Measurements from ENCODE around the gene TAMM41. TPM values are rescaled to one million over a fixed set of nuclear protein-coding genes. Genes with fewer than 3 reads are reported as not detected.
"Not testable (repeated sequence)": the region's sequence is repeated elsewhere in the genome, so short reads cannot be mapped to it uniquely, and the experiment has no call there.

Gene TAMM41
- total and polyA plus RNA-seq, 7 experiments from 2014 or later, result 24.4 to 58.0 (median 28.6) TPM

DNA sequence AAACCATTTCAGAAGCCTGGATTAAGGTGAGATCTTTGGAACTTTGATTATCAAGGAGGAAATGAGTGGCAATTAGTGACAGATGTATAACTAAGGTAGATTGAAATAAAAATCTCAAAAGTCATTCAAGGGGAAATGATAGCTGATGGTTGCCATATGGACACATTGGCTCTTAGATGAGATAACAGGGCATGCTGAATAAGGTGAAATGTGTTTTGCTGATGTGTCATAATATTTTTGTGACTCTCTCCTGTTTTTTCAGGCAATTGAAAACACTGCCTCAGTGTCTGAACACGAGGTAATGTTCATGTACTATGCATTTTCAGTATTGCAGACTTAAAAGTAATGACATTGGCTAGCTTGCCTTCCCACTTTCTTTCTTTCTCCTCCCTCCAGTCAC, 13.5 kb upstream of the TAMM41 start:
- Mint-ChIP-seq H3K9me3 (peaks cover 0 to 27% (median 8%) of the 10 kb centered on the region in 11 donors), H3K27me3 (peaks cover 7 to 32% (median 29%) of the 10 kb centered on the region in 5 donors)
- H3K27me3 ChIP-seq (ENCODE audit: control insufficient read depth in 2 of 2, insufficient read depth in 2 of 2, low read length in 2 of 2); H3K36me3 ChIP-seq (ENCODE audit: control insufficient read depth in 2 of 3, insufficient read depth in 3 of 3, low read length in 3 of 3); H3K4me3 Mint-ChIP-seq; intact Hi-C loops (cut with micrococcal nuclease); DNase-seq; CTCF ChIA-PET; H3K27ac ChIP-seq (ENCODE audit: low read depth, low read length); H3K4me1 ChIP-seq (ENCODE audit: control insufficient read depth in 2 of 2, insufficient read depth in 2 of 2, low read length in 2 of 2); H3K4me1 Mint-ChIP-seq; H3K36me3 Mint-ChIP-seq; ATAC-seq; H3K4me3 ChIP-seq (ENCODE audit: low read length); H3K27ac Mint-ChIP-seq; POLR2A ChIA-PET; H3K9me3 ChIP-seq (ENCODE audit: control insufficient read depth in 2 of 3, low read length in 3 of 3): not testable (repeated sequence)

- intact Hi-C loops (cut with micrococcal nuclease), result no loop called here
- Histone ChIP-seq H3K9me3 (ENCODE audit: control insufficient read depth in 2 of 3, low read length in 3 of 3) (no peaks in the 10 kb centered on the region), H3K4me1 (ENCODE audit: control insufficient read depth in 2 of 2, insufficient read depth in 2 of 2, low read length in 2 of 2) (no peaks in the 10 kb centered on the region), H3K36me3 (ENCODE audit: control insufficient read depth in 2 of 3, insufficient read depth in 3 of 3, low read length in 3 of 3) (no peaks in the 10 kb centered on the region), H3K27ac (ENCODE audit: low read depth, low read length) (no peak overlapping the region), H3K4me3 (ENCODE audit: low read length) (no peak overlapping the region), H3K27me3 (ENCODE audit: control insufficient read depth in 2 of 2, insufficient read depth in 2 of 2, low read length in 2 of 2) (no peaks in the 10 kb centered on the region)
- H3K4me1 Mint-ChIP-seq, result peaks cover 0 to 5% (median 4%) of the 10 kb centered on the region in 7 donors
- no peak for DNase-seq
- peaks cover 0 to 8% (median 0%) of the 10 kb centered on the region in 11 donors for H3K9me3 Mint-ChIP-seq
- H3K27ac Mint-ChIP-seq, result peak overlapping the region in 2 of 9 donors; percentile 9 to 17
- POLR2A ChIA-PET, result interaction anchor here (0.8 kb wide), 1 partner anchor 134 kb away, joined by 3 read pairs; no protein-coding TSS in a partner anchor
- no peaks in the 10 kb centered on the region for H3K36me3 Mint-ChIP-seq
- CTCF ChIA-PET, result no interaction called here
- H3K4me3 Mint-ChIP-seq, result peak overlapping the region in 1 of 10 donors; percentile 29
- ATAC-seq, result no peak
- peaks cover 1 to 40% (median 10%) of the 10 kb centered on the region in 5 donors for H3K27me3 Mint-ChIP-seq
These were observed 6.8 kb upstream of the TAMM41 start for GRCh38 chr3:11853450-11853849.

- Mint-ChIP-seq H3K4me1 (peaks cover 15 to 37% (median 34%) of the 10 kb centered on the region in 7 donors), H3K36me3 (no peaks in the 10 kb centered on the region), H3K27ac (peak overlapping the region in 3 of 9 donors; percentile 24 to 37 (median 30)), H3K9me3 (peaks cover 0 to 4% (median 0%) of the 10 kb centered on the region in 11 donors), H3K4me3 (peak overlapping the region in 1 of 10 donors; percentile 13), H3K27me3 (peaks cover 0 to 28% (median 0%) of the 10 kb centered on the region in 5 donors)
- no peaks in the 10 kb centered on the region for H3K9me3 ChIP-seq (ENCODE audit: control insufficient read depth in 2 of 3, low read length in 3 of 3)
- no peak overlapping the region for H3K4me3 ChIP-seq (ENCODE audit: low read length)
- no peaks in the 10 kb centered on the region for H3K27me3 ChIP-seq (ENCODE audit: control insufficient read depth in 2 of 2, insufficient read depth in 2 of 2, low read length in 2 of 2)
- ChIA-PET POLR2A (no interaction called here), CTCF (no interaction called here)
- no peak overlapping the region for H3K27ac ChIP-seq (ENCODE audit: low read depth, low read length)
- H3K36me3 ChIP-seq (ENCODE audit: control insufficient read depth in 2 of 3, insufficient read depth in 3 of 3, low read length in 3 of 3), result peaks cover 0 to 5% (median 0%) of the 10 kb centered on the region in 3 experiments
- intact Hi-C loops (cut with micrococcal nuclease), result no loop called here
- no peak for ATAC-seq
- no peak for DNase-seq
- peaks cover 19 to 24% of the 10 kb centered on the region in 2 donors for H3K4me1 ChIP-seq (ENCODE audit: control insufficient read depth in 2 of 2, insufficient read depth in 2 of 2, low read length in 2 of 2)
These were observed 3.3 kb upstream of the TAMM41 start for GRCh38 chr3:11850003-11850402.

- H3K27ac ChIP-seq (ENCODE audit: low read depth, low read length), result peak overlapping the region; percentile 90
- H3K27ac Mint-ChIP-seq, result peak overlapping the region; percentile 90 to 98 (median 96)
- no peaks in the 10 kb centered on the region for H3K9me3 ChIP-seq (ENCODE audit: control insufficient read depth in 2 of 3, low read length in 3 of 3)
- ChIA-PET CTCF (interaction anchor here (0.8 to 1.0 kb wide), 2 partner anchors 17 to 632 kb away, joined by 3 to 4 read pairs; no protein-coding TSS in a partner anchor), POLR2A (interaction anchor here (0.6 to 2.7 kb wide), 8 partner anchors 8 to 817 kb away, joined by 3 to 11 read pairs (median 4); partner anchors contain the start of genes ATG7 and TSEN2)
- peaks cover 21 to 57% (median 54%) of the 10 kb centered on the region in 7 donors for H3K4me1 Mint-ChIP-seq
- peaks cover 0 to 5% (median 0%) of the 10 kb centered on the region in 11 donors for H3K9me3 Mint-ChIP-seq
- peaks cover 23 to 31% of the 10 kb centered on the region in 2 donors for H3K4me1 ChIP-seq (ENCODE audit: control insufficient read depth in 2 of 2, insufficient read depth in 2 of 2, low read length in 2 of 2)
- ATAC-seq (no peak), DNase-seq (peak in 4 of 9 donors; percentile 6 to 20 (median 12))
- H3K4me3 ChIP-seq (ENCODE audit: low read length), result peak overlapping the region; percentile 92
- peaks cover 0 to 20% (median 14%) of the 10 kb centered on the region in 3 experiments for H3K36me3 ChIP-seq (ENCODE audit: control insufficient read depth in 2 of 3, insufficient read depth in 3 of 3, low read length in 3 of 3)
- H3K36me3 Mint-ChIP-seq, result peaks cover 0 to 13% (median 9%) of the 10 kb centered on the region in 5 donors
- peak overlapping the region; percentile 93 to 99 (median 98) for H3K4me3 Mint-ChIP-seq
- peaks cover 0 to 17% (median 0%) of the 10 kb centered on the region in 5 donors for H3K27me3 Mint-ChIP-seq
- no peaks in the 10 kb centered on the region for H3K27me3 ChIP-seq (ENCODE audit: control insufficient read depth in 2 of 2, insufficient read depth in 2 of 2, low read length in 2 of 2)
- intact Hi-C loops (cut with micrococcal nuclease), result loop anchor here (1.0 to 10.0 kb wide), 7 partner anchors 15 to 817 kb away; partner anchors contain the start of genes MKRN2 (in 2 of the 2), RAF1 (in 2 of the 2) and ATG7 (in 1 of the 2)
These were observed 922 bp upstream of the TAMM41 start for GRCh38 chr3:11847607-11848006.

GRCh38 chr3:11845651-11846050, 1.0 kb downstream of the TAMM41 start:
- ChIA-PET POLR2A (interaction anchor here (1.1 to 1.7 kb wide), 3 partner anchors 75 to 202 kb away, joined by 4 to 5 read pairs (median 4); partner anchors contain the start of gene VGLL4), CTCF (interaction anchor here (1.6 kb wide), 1 partner anchor 11 kb away, joined by 3 read pairs; no protein-coding TSS in a partner anchor)
- Mint-ChIP-seq H3K4me3 (peak overlapping the region; percentile 93 to 99 (median 98)), H3K4me1 (peaks cover 21 to 64% (median 54%) of the 10 kb centered on the region in 7 donors), H3K36me3 (peaks cover 4 to 20% (median 14%) of the 10 kb centered on the region in 5 donors), H3K27ac (peak overlapping the region; percentile 90 to 98 (median 96)), H3K27me3 (peaks cover 0 to 9% (median 0%) of the 10 kb centered on the region in 5 donors), H3K9me3 (peaks cover 0 to 5% (median 0%) of the 10 kb centered on the region in 11 donors)
- intact Hi-C loops (cut with micrococcal nuclease), result loop anchor here (1.0 to 10.0 kb wide), 13 partner anchors 46 to 819 kb away; partner anchors contain the start of genes ATG7 (in 2 of the 2), MKRN2 (in 2 of the 2), RAF1 (in 2 of the 2) and TSEN2 (in 1 of the 2)
- DNase-seq (peak in 5 of 9 donors; percentile 7 to 27 (median 15)), ATAC-seq (no peak)
- Histone ChIP-seq H3K4me3 (ENCODE audit: low read length) (peak overlapping the region; percentile 92), H3K9me3 (ENCODE audit: control insufficient read depth in 2 of 3, low read length in 3 of 3) (no peaks in the 10 kb centered on the region), H3K36me3 (ENCODE audit: control insufficient read depth in 2 of 3, insufficient read depth in 3 of 3, low read length in 3 of 3) (peaks cover 6 to 39% (median 20%) of the 10 kb centered on the region in 3 experiments), H3K27me3 (ENCODE audit: control insufficient read depth in 2 of 2, insufficient read depth in 2 of 2, low read length in 2 of 2) (no peaks in the 10 kb centered on the region), H3K27ac (ENCODE audit: low read depth, low read length) (peak overlapping the region; percentile 90), H3K4me1 (ENCODE audit: control insufficient read depth in 2 of 2, insufficient read depth in 2 of 2, low read length in 2 of 2) (peaks cover 23 to 31% of the 10 kb centered on the region in 2 donors)

DNA sequence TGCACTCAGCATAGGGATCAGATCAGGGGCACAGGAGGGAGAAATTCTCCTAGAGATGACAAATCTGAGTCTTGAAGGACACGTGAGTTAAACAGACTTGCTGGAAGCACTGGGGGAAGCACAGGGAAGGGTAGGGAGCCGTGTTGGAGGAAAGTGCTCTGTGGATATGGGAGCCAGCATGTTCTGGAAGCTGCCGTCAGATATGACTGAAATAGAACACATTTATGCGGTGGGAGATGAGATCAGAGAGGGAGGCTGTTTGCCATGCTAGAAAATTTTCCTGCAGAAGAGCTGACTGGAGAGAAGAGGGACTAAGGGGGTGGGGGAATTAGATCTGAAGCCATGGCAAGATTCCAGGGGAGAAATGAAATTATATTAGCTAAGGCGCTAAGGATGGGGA, 1.8 kb downstream of the TAMM41 start:
- POLR2A ChIA-PET, result interaction anchor here (1.5 kb wide), 1 partner anchor 22 kb away, joined by 3 read pairs; no protein-coding TSS in a partner anchor
- Histone ChIP-seq H3K4me3 (ENCODE audit: low read length) (peak overlapping the region; percentile 92), H3K27ac (ENCODE audit: low read depth, low read length) (peak overlapping the region; percentile 90), H3K27me3 (ENCODE audit: control insufficient read depth in 2 of 2, insufficient read depth in 2 of 2, low read length in 2 of 2) (no peaks in the 10 kb centered on the region), H3K4me1 (ENCODE audit: control insufficient read depth in 2 of 2, insufficient read depth in 2 of 2, low read length in 2 of 2) (peaks cover 23 to 31% of the 10 kb centered on the region in 2 donors), H3K9me3 (ENCODE audit: control insufficient read depth in 2 of 3, low read length in 3 of 3) (no peaks in the 10 kb centered on the region), H3K36me3 (ENCODE audit: control insufficient read depth in 2 of 3, insufficient read depth in 3 of 3, low read length in 3 of 3) (peaks cover 9 to 47% (median 23%) of the 10 kb centered on the region in 3 experiments)
- peaks cover 0 to 1% (median 0%) of the 10 kb centered on the region in 5 donors for H3K27me3 Mint-ChIP-seq
- intact Hi-C loops (cut with micrococcal nuclease), result loop anchor here in 1 of 2 donors (5.0 to 10.0 kb wide), 2 partner anchors 570 to 817 kb away; partner anchors contain the start of genes ATG7 and RAF1
- H3K9me3 Mint-ChIP-seq, result peaks cover 0 to 5% (median 0%) of the 10 kb centered on the region in 11 donors
- no peak for DNase-seq
- CTCF ChIA-PET, result no interaction called here
- H3K27ac Mint-ChIP-seq, result peak overlapping the region; percentile 44 to 98 (median 93)
- H3K36me3 Mint-ChIP-seq, result peaks cover 4 to 27% (median 19%) of the 10 kb centered on the region in 5 donors
- peaks cover 21 to 68% (median 54%) of the 10 kb centered on the region in 7 donors for H3K4me1 Mint-ChIP-seq
- ATAC-seq, result no peak
- peak overlapping the region; percentile 93 to 99 (median 98) for H3K4me3 Mint-ChIP-seq

All from naive thymus-derived CD4-positive, alpha-beta T cell (primary cell).